ENCODE results near the gene ZNF292.
"Not testable (repeated sequence)": the region's sequence is repeated elsewhere in the genome, so short reads cannot be mapped to it uniquely, and the experiment has no call there.

The ZNF292 gene

GRCh38 chr6:87239098-87239635 is 83.8 kb downstream of the ZNF292 start:
- not testable (repeated sequence) for H3K4me2 ChIP-seq (ENCODE audit: low read length); H2BK12ac ChIP-seq (ENCODE audit: low read length); H2BK5ac ChIP-seq (ENCODE audit: low read depth, low read length, poor library complexity); H3K4ac ChIP-seq (ENCODE audit: low read depth, low read length); H3K4me3 ChIP-seq (ENCODE audit: low read depth, low read length); H3K79me2 ChIP-seq (ENCODE audit: control insufficient read depth, insufficient read depth, low read length, poor library complexity); H3K79me1 ChIP-seq (ENCODE audit: low read length); H3K14ac ChIP-seq (ENCODE audit: low read length); H2AK5ac ChIP-seq (ENCODE audit: low read length); H3K9ac ChIP-seq (ENCODE audit: low read length); H3K23ac ChIP-seq (ENCODE audit: low read length); H3K27ac ChIP-seq (ENCODE audit: low read depth, low read length); H3K4me1 ChIP-seq (ENCODE audit: control insufficient read depth in 1 of 2, insufficient read depth in 2 of 2, low read length in 2 of 2); H2AFZ ChIP-seq (ENCODE audit: insufficient read depth, low read length, poor library complexity); H4K91ac ChIP-seq (ENCODE audit: low read depth, low read length); H4K12ac ChIP-seq (ENCODE audit: low read depth, low read length); H4K8ac ChIP-seq (ENCODE audit: low read depth, low read length); H3K27me3 ChIP-seq (ENCODE audit: insufficient read depth, low read length); H3K9me3 ChIP-seq (ENCODE audit: insufficient read depth, low read depth, low read length); DNase-seq; H3K18ac ChIP-seq (ENCODE audit: low read length); H2BK120ac ChIP-seq (ENCODE audit: insufficient read depth, low read length, poor library complexity)
- peaks cover 13 to 19% of the 10 kb centered on the region in 2 experiments for H3K36me3 ChIP-seq (ENCODE audit: control insufficient read depth in 1 of 2, insufficient read depth in 2 of 2, low read length in 2 of 2)
- WGBS (ENCODE audit: extremely low coverage, insufficient coverage, insufficient read length), result no CpG with 5 or more reads among the region's 39 CpGs

GRCh38 chr6:87241304-87241703 is 85.9 kb downstream of the ZNF292 start:
- no peak overlapping the region for H2BK5ac ChIP-seq (ENCODE audit: low read depth, low read length, poor library complexity)
- no peaks in the 10 kb centered on the region for H3K9me3 ChIP-seq (ENCODE audit: insufficient read depth, low read depth, low read length)
- no peaks in the 10 kb centered on the region for H3K4me1 ChIP-seq (ENCODE audit: control insufficient read depth in 1 of 2, insufficient read depth in 2 of 2, low read length in 2 of 2)
- no peak overlapping the region for H2AK5ac ChIP-seq (ENCODE audit: low read length)
- no peaks in the 10 kb centered on the region for H3K27me3 ChIP-seq (ENCODE audit: insufficient read depth, low read length)
- H3K4me3 ChIP-seq (ENCODE audit: low read depth, low read length), result no peak overlapping the region
- no peak overlapping the region for H3K18ac ChIP-seq (ENCODE audit: low read length)
- no peak overlapping the region for H3K14ac ChIP-seq (ENCODE audit: low read length)
- no peak overlapping the region for H4K12ac ChIP-seq (ENCODE audit: low read depth, low read length)
- H3K79me1 ChIP-seq (ENCODE audit: low read length), result no peaks in the 10 kb centered on the region
- H2BK120ac ChIP-seq (ENCODE audit: insufficient read depth, low read length, poor library complexity), result no peak overlapping the region
- no peak overlapping the region for H3K9ac ChIP-seq (ENCODE audit: low read length)
- no peak overlapping the region for H4K91ac ChIP-seq (ENCODE audit: low read depth, low read length)
- no peak overlapping the region for H2AFZ ChIP-seq (ENCODE audit: insufficient read depth, low read length, poor library complexity)
- no peak overlapping the region for H4K8ac ChIP-seq (ENCODE audit: low read depth, low read length)
- no peak for DNase-seq
- H3K23ac ChIP-seq (ENCODE audit: low read length), result no peak overlapping the region
- H3K79me2 ChIP-seq (ENCODE audit: control insufficient read depth, insufficient read depth, low read length, poor library complexity), result no peaks in the 10 kb centered on the region
- H3K36me3 ChIP-seq (ENCODE audit: control insufficient read depth in 1 of 2, insufficient read depth in 2 of 2, low read length in 2 of 2), result peaks cover 14 to 24% of the 10 kb centered on the region in 2 experiments
- H3K27ac ChIP-seq (ENCODE audit: low read depth, low read length), result no peak overlapping the region
- no peak overlapping the region for H2BK12ac ChIP-seq (ENCODE audit: low read length)
- H3K4ac ChIP-seq (ENCODE audit: low read depth, low read length), result no peak overlapping the region
- no peak overlapping the region for H3K4me2 ChIP-seq (ENCODE audit: low read length)
- WGBS (ENCODE audit: extremely low coverage, insufficient coverage, insufficient read length), result 100% methylated on average over 1 of the region's 5 CpGs

- no peaks in the 10 kb centered on the region for H3K79me1 ChIP-seq (ENCODE audit: low read length)
- no peak overlapping the region for H4K91ac ChIP-seq (ENCODE audit: low read depth, low read length)
- no peak overlapping the region for H4K12ac ChIP-seq (ENCODE audit: low read depth, low read length)
- H3K36me3 ChIP-seq (ENCODE audit: control insufficient read depth in 1 of 2, insufficient read depth in 2 of 2, low read length in 2 of 2), result peaks cover 22 to 33% of the 10 kb centered on the region in 2 experiments
- H3K27ac ChIP-seq (ENCODE audit: low read depth, low read length), result no peak overlapping the region
- no peak overlapping the region for H2AK5ac ChIP-seq (ENCODE audit: low read length)
- H2BK120ac ChIP-seq (ENCODE audit: insufficient read depth, low read length, poor library complexity), result no peak overlapping the region
- H2AFZ ChIP-seq (ENCODE audit: insufficient read depth, low read length, poor library complexity), result no peak overlapping the region
- H3K18ac ChIP-seq (ENCODE audit: low read length), result no peak overlapping the region
- H3K27me3 ChIP-seq (ENCODE audit: insufficient read depth, low read length), result no peaks in the 10 kb centered on the region
- no peaks in the 10 kb centered on the region for H3K9me3 ChIP-seq (ENCODE audit: insufficient read depth, low read depth, low read length)
- H2BK12ac ChIP-seq (ENCODE audit: low read length), result no peak overlapping the region
- no peak overlapping the region for H2BK5ac ChIP-seq (ENCODE audit: low read depth, low read length, poor library complexity)
- H3K4me1 ChIP-seq (ENCODE audit: control insufficient read depth in 1 of 2, insufficient read depth in 2 of 2, low read length in 2 of 2), result no peaks in the 10 kb centered on the region
- no peak overlapping the region for H3K23ac ChIP-seq (ENCODE audit: low read length)
- no peak overlapping the region for H4K8ac ChIP-seq (ENCODE audit: low read depth, low read length)
- H3K4ac ChIP-seq (ENCODE audit: low read depth, low read length), result no peak overlapping the region
- H3K14ac ChIP-seq (ENCODE audit: low read length), result no peak overlapping the region
- no peak overlapping the region for H3K9ac ChIP-seq (ENCODE audit: low read length)
- H3K4me2 ChIP-seq (ENCODE audit: low read length), result no peak overlapping the region
- no CpG with 5 or more reads among the region's 4 CpGs for WGBS (ENCODE audit: extremely low coverage, insufficient coverage, insufficient read length)
- DNase-seq, result no peak
- no peaks in the 10 kb centered on the region for H3K79me2 ChIP-seq (ENCODE audit: control insufficient read depth, insufficient read depth, low read length, poor library complexity)
- H3K4me3 ChIP-seq (ENCODE audit: low read depth, low read length), result no peak overlapping the region
These were observed 86.9 kb downstream of the ZNF292 start for GRCh38 chr6:87242311-87242710.

- H3K18ac ChIP-seq (ENCODE audit: low read length), result no peak overlapping the region
- H3K9me3 ChIP-seq (ENCODE audit: insufficient read depth, low read depth, low read length), result no peaks in the 10 kb centered on the region
These were observed 88.4 kb downstream of the ZNF292 start for GRCh38 chr6:87243812-87244211.

More at GRCh38 chr6:87243812-87244211, 88.4 kb downstream of the ZNF292 start:
- no peaks in the 10 kb centered on the region for H3K4me1 ChIP-seq (ENCODE audit: control insufficient read depth in 1 of 2, insufficient read depth in 2 of 2, low read length in 2 of 2)
- H3K9ac ChIP-seq (ENCODE audit: low read length), result no peak overlapping the region
- H4K12ac ChIP-seq (ENCODE audit: low read depth, low read length), result no peak overlapping the region
- H3K27me3 ChIP-seq (ENCODE audit: insufficient read depth, low read length), result no peaks in the 10 kb centered on the region
- H3K23ac ChIP-seq (ENCODE audit: low read length), result no peak overlapping the region
- H3K36me3 ChIP-seq (ENCODE audit: control insufficient read depth in 1 of 2, insufficient read depth in 2 of 2, low read length in 2 of 2), result peaks cover 21 to 30% of the 10 kb centered on the region in 2 experiments
- H2AFZ ChIP-seq (ENCODE audit: insufficient read depth, low read length, poor library complexity), result no peak overlapping the region
- no peak overlapping the region for H4K8ac ChIP-seq (ENCODE audit: low read depth, low read length)
- no peaks in the 10 kb centered on the region for H3K79me1 ChIP-seq (ENCODE audit: low read length)
- H3K14ac ChIP-seq (ENCODE audit: low read length), result no peak overlapping the region
- no peak overlapping the region for H3K4me3 ChIP-seq (ENCODE audit: low read depth, low read length)
- no peak overlapping the region for H4K91ac ChIP-seq (ENCODE audit: low read depth, low read length)
- H3K79me2 ChIP-seq (ENCODE audit: control insufficient read depth, insufficient read depth, low read length, poor library complexity), result no peaks in the 10 kb centered on the region
- no peak overlapping the region for H3K4ac ChIP-seq (ENCODE audit: low read depth, low read length)
- DNase-seq, result no peak
- H2BK120ac ChIP-seq (ENCODE audit: insufficient read depth, low read length, poor library complexity), result no peak overlapping the region
- H2BK5ac ChIP-seq (ENCODE audit: low read depth, low read length, poor library complexity), result no peak overlapping the region
- H2BK12ac ChIP-seq (ENCODE audit: low read length), result no peak overlapping the region
- H3K27ac ChIP-seq (ENCODE audit: low read depth, low read length), result no peak overlapping the region
- no peak overlapping the region for H3K4me2 ChIP-seq (ENCODE audit: low read length)
- no peak overlapping the region for H2AK5ac ChIP-seq (ENCODE audit: low read length)

Data from trophoblast cell (in vitro differentiated cells and primary cell).